HepG2 (cell line): ENCODE results near the gene ATAD1. TPM values are rescaled to one million over a fixed set of nuclear protein-coding genes. Genes with fewer than 3 reads are reported as not detected.

Experiments
- ATAC-seq: fragments of 200-7000 bp; cut with Tn5 transposase; 3 replicates; pipeline ENCODE4 v1.9.1; 2020; ENCODE audit warnings: mild to moderate bottlenecking, moderate library complexity
- BruUV-seq: library from RNA; stranded (reverse); fragments of 400-500 nt; replicated peaks from 2 replicates; lab custom pipeline; 2021; lab: Mats Ljungman, UMichigan
- CTCF ChIA-PET: fragments of 300-600 bp; formaldehyde crosslinking; extraction: SDS; loops from one replicate; lab custom pipeline; 2021; ENCODE audit warnings: low total read pairs, inconsistent platforms, low intra/inter-chr PET ratio; lab: Yijun Ruan, JAX
- POLR2A ChIA-PET: fragments of 350-600 bp; sonication (Branson Sonifier 250); formaldehyde crosslinking; loops from one replicate; lab custom pipeline; 2020; ENCODE audit warnings: antibody characterized with exemption, inconsistent platforms; lab: Yijun Ruan, JAX
- DNase-seq: peaks from one replicate; pipeline ENCODE4 v3.0.0-alpha.2; 2015; ENCODE audit warnings: low spot score
- FAIRE-seq: peaks from 3 replicates; lab custom pipeline; 2011; peaks lifted over from hg19 to GRCh38; lab: Jason Lieb, UNC
- H2AFZ ChIP-seq: one replicate; pipeline ENCODE4 v1.6.1; 2011; ENCODE audit warnings: low read length, inconsistent platforms
- H3K27ac ChIP-seq: fragments of 300-600 bp; 3 replicates; pipeline ENCODE4 v1.8.0; 2011; ENCODE audit warnings: mixed run types, mild to moderate bottlenecking, mixed read lengths, low read length, inconsistent platforms; ENCODE audit not compliant: insufficient read depth; ENCODE audit errors: extremely low read length
- H3K27me3 ChIP-seq, 2 experiments: fragments of 200-600 bp in 1 of 2; 2 replicates in 1 of 2; 3 replicates in 1 of 2; pipeline versions ENCODE4 v1.6.0 to v1.8.0; 2011; ENCODE audit warnings: low read length in 2 of 2, mild to moderate bottlenecking in 2 of 2, moderate library complexity in 2 of 2, inconsistent platforms in 1 of 2; ENCODE audit not compliant: insufficient read depth in 2 of 2, control insufficient read depth in 1 of 2
- H3K36me3 ChIP-seq, 2 experiments: fragments of 200-600 bp in 1 of 2; replicated peaks in 1 of 2; 2 replicates in 1 of 2; 3 replicates in 1 of 2; pipeline versions ENCODE4 v1.5.1 to v1.8.0; 2011; ENCODE audit warnings: low read length in 2 of 2, inconsistent platforms in 1 of 2; ENCODE audit not compliant: insufficient read depth in 2 of 2, control insufficient read depth in 1 of 2
- H3K4me1 ChIP-seq: 2 replicates; pipeline ENCODE4 v1.5.1; 2012; ENCODE audit warnings: low read length, inconsistent platforms; ENCODE audit not compliant: insufficient read depth
- H3K4me2 ChIP-seq: 2 replicates; pipeline ENCODE4 v1.6.0; 2011; ENCODE audit warnings: low read depth, low read length, inconsistent platforms
- H3K4me3 ChIP-seq, 3 experiments: fragments of 200-600 bp in 1 of 3; sonication (generic), shearing (Covaris generic) in 1 of 3; replicated peaks in 1 of 3; 2 replicates each; pipeline ENCODE4 v1.5.1; 2011 to 2016; ENCODE audit warnings: low read length in 3 of 3, inconsistent platforms in 2 of 3, low read depth in 2 of 3, mild to moderate bottlenecking in 2 of 3, control low read depth in 1 of 3, mixed read lengths in 1 of 3; ENCODE audit not compliant: insufficient read depth in 1 of 3
- H3K79me2 ChIP-seq: one replicate; pipeline ENCODE4 v1.6.1; 2011; ENCODE audit warnings: low read length, inconsistent platforms; ENCODE audit not compliant: insufficient read depth
- H3K9ac ChIP-seq: 2 replicates; pipeline ENCODE4 v1.6.0; 2011; ENCODE audit warnings: mild to moderate bottlenecking, low read depth, low read length, inconsistent platforms; ENCODE audit not compliant: insufficient read depth
- H3K9me3 ChIP-seq: 2 replicates; pipeline ENCODE4 v1.5.1; 2012; ENCODE audit warnings: mild to moderate bottlenecking, low read length
- H4K20me1 ChIP-seq: 2 replicates; pipeline ENCODE4 v1.6.0; 2011; ENCODE audit warnings: inconsistent platforms, mild to moderate bottlenecking, low read length, moderate library complexity; ENCODE audit not compliant: insufficient read depth
- BCLAF1 ChIP-seq: fragments of 450-650 bp; IDR thresholded peaks from 2 replicates; pipeline ENCODE4 v1.6.1; 2017; ENCODE audit warnings: mild to moderate bottlenecking
- BHLHE40 ChIP-seq: IDR thresholded peaks from 2 replicates; pipeline ENCODE4 v1.6.1; 2011; ENCODE audit warnings: low read length, improper control_type of control experiment
- CBX1 ChIP-seq: IDR thresholded peaks from one replicate; pipeline ENCODE4 v1.6.1; 2016; ENCODE audit warnings: antibody characterized with exemption, low read depth
- FOXO1 ChIP-seq: sonication (generic); formaldehyde crosslinking; IDR thresholded peaks from 2 replicates; pipeline ENCODE4 v1.4.0; 2020; ENCODE audit warnings: missing genetic modification reagents
- FOXP1 ChIP-seq, 2 experiments: fragments of 450-650 bp in 1 of 2; IDR thresholded peaks; 2 replicates each; pipeline ENCODE4 v1.6.1; 2017 to 2018; ENCODE audit warnings: antibody characterized with exemption in 1 of 2
- GATAD1 ChIP-seq: IDR thresholded peaks from 2 replicates; pipeline ENCODE4 v1.6.1; 2016; ENCODE audit warnings: missing genetic modification reagents, missing compliant biosample characterization
- MATR3 ChIP-seq: sonication (generic); formaldehyde crosslinking; IDR thresholded peaks from 2 replicates; pipeline ENCODE4 v1.4.0; 2020; ENCODE audit warnings: missing genetic modification reagents
- NFYC ChIP-seq: IDR thresholded peaks from 2 replicates; pipeline ENCODE4 v1.6.1; 2016; ENCODE audit warnings: missing genetic modification reagents, missing compliant biosample characterization
- PLSCR1 ChIP-seq: sonication (generic); formaldehyde crosslinking; IDR thresholded peaks from 2 replicates; pipeline ENCODE4 v1.5.0; 2020; ENCODE audit warnings: missing genetic modification reagents, mild to moderate bottlenecking, borderline replicate concordance
- ZNF260 ChIP-seq: sonication (generic); formaldehyde crosslinking; IDR thresholded peaks from 2 replicates; pipeline ENCODE4 v1.4.0; 2020; ENCODE audit warnings: missing genetic modification reagents, low read depth, mild to moderate bottlenecking, borderline replicate concordance
- WGBS: methylation state at CpG from one replicate; pipeline ENCODE4 v1.1.6; 2017; ENCODE audit warnings: low lambda C conversion rate; 5-methylcytosine and 5-hydroxymethylcytosine counted together
- in situ Hi-C: cut with HindIII; loops from 2 replicates; pipeline ENCODE4 v1.10.0; 2017; ENCODE audit warnings: low pct_unique_long_range_greater_than_20kb; ENCODE audit not compliant: extremely low pct_ligation_motif_present
- intact Hi-C: fragments of 100-400 bp; cut with micrococcal nuclease; formaldehyde crosslinking; loops from one replicate; pipeline ENCODE4 v1.10.0; 2022; ENCODE audit not compliant: unreplicated experiment
- polyA plus RNA-seq, 8 experiments: library from polyadenylated mRNA; depleted of rRNA in 3 of 8; stranded (reverse) in 7 of 8; unstranded in 1 of 8; fragments of >200 nt; fragmentation: Illumina TruSeq in 4 of 8; extraction: Trizol in 4 of 8; gene quantifications; 2 replicates each; pipeline versions ENCODE4 v1.2.1 to v1.2.3, GENCODE V29; 2011 to 2016; ENCODE audit warnings: low read depth in 4 of 8, missing spikeins in 1 of 8, mixed read lengths in 1 of 8; ENCODE audit not compliant: insufficient read depth in 1 of 8
- total RNA-seq, 5 experiments: library from RNA; depleted of rRNA; stranded (reverse); fragments of >200 nt; fragmentation: Illumina TruSeq; extraction: Trizol; gene quantifications; 2 replicates each; pipeline ENCODE4 v1.2.3, GENCODE V29; 2016; ENCODE audit warnings: low read depth in 1 of 5
- TF ChIP-seq, protein P1 (sequence below): IDR thresholded peaks from 2 replicates; pipeline ENCODE4 v1.6.1; 2012; ENCODE audit warnings: low read length, improper control_type of control experiment
- TF ChIP-seq, protein P2 (sequence below): sonication (generic); formaldehyde crosslinking; IDR thresholded peaks from 2 replicates; pipeline ENCODE4 v1.8.0; 2022; ENCODE audit warnings: missing genetic modification reagents, mild to moderate bottlenecking, moderate library complexity, borderline replicate concordance

The ATAD1 gene
- total and polyA plus RNA-seq, 2 of the 13 experiments (the other 11 are each of a cell fraction or from before 2014, with no cell fraction given), result 14.9 to 28.2 TPM

DNA sequence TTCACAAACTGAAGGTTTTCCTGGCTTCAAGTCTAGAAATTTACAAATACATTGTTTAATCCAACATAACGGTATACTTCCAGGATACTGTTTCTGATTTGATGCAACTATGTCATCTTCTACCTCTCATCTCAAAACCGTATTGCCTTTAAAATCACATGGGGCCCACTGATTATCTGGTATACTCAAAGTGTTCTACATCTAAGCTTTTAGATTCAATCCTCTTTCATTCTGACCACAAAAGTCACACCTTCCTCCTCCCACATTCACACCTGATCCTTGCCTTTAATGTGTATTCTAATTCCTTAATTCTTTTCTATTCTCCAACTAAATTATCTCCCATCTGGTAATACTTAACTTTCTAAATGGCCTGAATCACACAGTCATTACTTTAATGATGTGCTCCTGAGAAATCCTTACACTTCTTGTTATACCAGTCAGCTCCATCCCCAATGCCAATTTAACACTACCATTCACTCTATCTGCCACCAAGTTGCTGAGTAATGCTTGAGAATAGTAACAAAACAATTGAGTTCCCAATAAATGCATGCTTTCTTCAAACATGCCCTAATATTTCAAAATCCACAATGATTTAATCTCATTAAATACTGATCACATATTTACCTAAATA, 13.0 kb downstream of the ATAD1 start:
- peaks cover 5% of the 10 kb centered on the region for H3K79me2 ChIP-seq
- ChIA-PET CTCF (no interaction called here), POLR2A (no interaction called here)
- ATAC-seq (no peak), DNase-seq (no peak), FAIRE-seq (no peak)
- H4K20me1 ChIP-seq, result no peaks in the 10 kb centered on the region; the same call in 1 of the 2 replicates
- no peaks in the 10 kb centered on the region for H3K27me3 ChIP-seq
- in situ Hi-C loops (no loop called here), intact Hi-C loops (no loop called here)
- H2AFZ ChIP-seq, result no peak overlapping the region
- BruUV-seq, result no TSS peak
- H3K4me3 ChIP-seq, result no peak overlapping the region
- H3K4me2 ChIP-seq, result no peak overlapping the region
- peaks cover 2 to 53% of the 10 kb centered on the region in 2 experiments; a peak in 4 of 5 replicates for H3K36me3 ChIP-seq
- no peaks in the 10 kb centered on the region for H3K4me1 ChIP-seq
- H3K9ac ChIP-seq, result no peak overlapping the region
- WGBS, result 94% methylated on average over 2 of the region's 2 CpGs
- no peak overlapping the region for H3K27ac ChIP-seq
- H3K9me3 ChIP-seq, result peaks cover 24% of the 10 kb centered on the region
- TF ChIP-seq BHLHE40, result no peak
- TF ChIP-seq, protein P1, sequence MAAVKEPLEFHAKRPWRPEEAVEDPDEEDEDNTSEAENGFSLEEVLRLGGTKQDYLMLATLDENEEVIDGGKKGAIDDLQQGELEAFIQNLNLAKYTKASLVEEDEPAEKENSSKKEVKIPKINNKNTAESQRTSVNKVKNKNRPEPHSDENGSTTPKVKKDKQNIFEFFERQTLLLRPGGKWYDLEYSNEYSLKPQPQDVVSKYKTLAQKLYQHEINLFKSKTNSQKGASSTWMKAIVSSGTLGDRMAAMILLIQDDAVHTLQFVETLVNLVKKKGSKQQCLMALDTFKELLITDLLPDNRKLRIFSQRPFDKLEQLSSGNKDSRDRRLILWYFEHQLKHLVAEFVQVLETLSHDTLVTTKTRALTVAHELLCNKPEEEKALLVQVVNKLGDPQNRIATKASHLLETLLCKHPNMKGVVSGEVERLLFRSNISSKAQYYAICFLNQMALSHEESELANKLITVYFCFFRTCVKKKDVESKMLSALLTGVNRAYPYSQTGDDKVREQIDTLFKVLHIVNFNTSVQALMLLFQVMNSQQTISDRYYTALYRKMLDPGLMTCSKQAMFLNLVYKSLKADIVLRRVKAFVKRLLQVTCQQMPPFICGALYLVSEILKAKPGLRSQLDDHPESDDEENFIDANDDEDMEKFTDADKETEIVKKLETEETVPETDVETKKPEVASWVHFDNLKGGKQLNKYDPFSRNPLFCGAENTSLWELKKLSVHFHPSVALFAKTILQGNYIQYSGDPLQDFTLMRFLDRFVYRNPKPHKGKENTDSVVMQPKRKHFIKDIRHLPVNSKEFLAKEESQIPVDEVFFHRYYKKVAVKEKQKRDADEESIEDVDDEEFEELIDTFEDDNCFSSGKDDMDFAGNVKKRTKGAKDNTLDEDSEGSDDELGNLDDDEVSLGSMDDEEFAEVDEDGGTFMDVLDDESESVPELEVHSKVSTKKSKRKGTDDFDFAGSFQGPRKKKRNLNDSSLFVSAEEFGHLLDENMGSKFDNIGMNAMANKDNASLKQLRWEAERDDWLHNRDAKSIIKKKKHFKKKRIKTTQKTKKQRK, result no peak
- TF ChIP-seq FOXP1 (IDR thresholded peaks at IDR 0.05), result no peak
- no peak for TF ChIP-seq FOXP1 (CRISPR knock-in tag; IDR thresholded peaks at IDR 0.05)
- no peak for TF ChIP-seq PLSCR1 (CRISPR knock-in tag)
- no peak for TF ChIP-seq FOXO1 (CRISPR knock-in tag)
- TF ChIP-seq MATR3, result no peak
- TF ChIP-seq NFYC (CRISPR knock-in tag), result no peak
- TF ChIP-seq BCLAF1, result no peak
- TF ChIP-seq CBX1, result no peak
- TF ChIP-seq ZNF260 (CRISPR knock-in tag), result no peak
- TF ChIP-seq, protein P2, sequence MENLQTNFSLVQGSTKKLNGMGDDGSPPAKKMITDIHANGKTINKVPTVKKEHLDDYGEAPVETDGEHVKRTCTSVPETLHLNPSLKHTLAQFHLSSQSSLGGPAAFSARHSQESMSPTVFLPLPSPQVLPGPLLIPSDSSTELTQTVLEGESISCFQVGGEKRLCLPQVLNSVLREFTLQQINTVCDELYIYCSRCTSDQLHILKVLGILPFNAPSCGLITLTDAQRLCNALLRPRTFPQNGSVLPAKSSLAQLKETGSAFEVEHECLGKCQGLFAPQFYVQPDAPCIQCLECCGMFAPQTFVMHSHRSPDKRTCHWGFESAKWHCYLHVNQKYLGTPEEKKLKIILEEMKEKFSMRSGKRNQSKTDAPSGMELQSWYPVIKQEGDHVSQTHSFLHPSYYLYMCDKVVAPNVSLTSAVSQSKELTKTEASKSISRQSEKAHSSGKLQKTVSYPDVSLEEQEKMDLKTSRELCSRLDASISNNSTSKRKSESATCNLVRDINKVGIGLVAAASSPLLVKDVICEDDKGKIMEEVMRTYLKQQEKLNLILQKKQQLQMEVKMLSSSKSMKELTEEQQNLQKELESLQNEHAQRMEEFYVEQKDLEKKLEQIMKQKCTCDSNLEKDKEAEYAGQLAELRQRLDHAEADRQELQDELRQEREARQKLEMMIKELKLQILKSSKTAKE (CRISPR knock-in tag), result no peak
- TF ChIP-seq GATAD1, result no peak
